Urinary bladder (tissue), 4 donors: ENCODE data around the gene AP3B1. TPM values are rescaled to one million over a fixed set of nuclear protein-coding genes. Genes with fewer than 3 reads are reported as not detected.

Experiments
- DNase-seq: peaks from one replicate; pipeline ENCODE4 v3.0.0-alpha.2; 2015; ENCODE audit errors: extremely low spot score
- H3K27ac ChIP-seq: one replicate; pipeline ENCODE4 v1.5.1; 2013; ENCODE audit warnings: low read depth, mild to moderate bottlenecking, moderate library complexity
- H3K36me3 ChIP-seq: one replicate; pipeline ENCODE4 v1.6.1; 2013; ENCODE audit warnings: mild to moderate bottlenecking, moderate library complexity; ENCODE audit not compliant: insufficient read depth
- H3K4me1 ChIP-seq: one replicate; pipeline ENCODE4 v1.6.1; 2013; ENCODE audit warnings: mild to moderate bottlenecking, moderate library complexity; ENCODE audit not compliant: insufficient read depth
- H3K4me3 ChIP-seq: one replicate; pipeline ENCODE4 v1.5.1; 2013; ENCODE audit warnings: low read depth, low read length
- WGBS: extraction: QIAGEN DNeasy Blood & Tissue Kit; methylation state at CpG from one replicate; pipeline ENCODE4 v1.1.7; 2013; 5-methylcytosine and 5-hydroxymethylcytosine counted together
- polyA plus RNA-seq: library from polyadenylated mRNA; stranded (reverse); fragments of 200-250 nt; gene quantifications from one replicate; pipeline ENCODE4 v1.2.3, GENCODE V29; 2013
- total RNA-seq: library from RNA; depleted of rRNA; stranded (reverse); fragments of >200 nt; gene quantifications from one replicate; pipeline ENCODE4 v1.2.3, GENCODE V29; 2014
- donor health status: healthy with polysubstance abuse.
- donor health status: healthy.

Gene AP3B1
- total and polyA plus RNA-seq, 2 donors: 23.0 to 96.4 TPM

DNA sequence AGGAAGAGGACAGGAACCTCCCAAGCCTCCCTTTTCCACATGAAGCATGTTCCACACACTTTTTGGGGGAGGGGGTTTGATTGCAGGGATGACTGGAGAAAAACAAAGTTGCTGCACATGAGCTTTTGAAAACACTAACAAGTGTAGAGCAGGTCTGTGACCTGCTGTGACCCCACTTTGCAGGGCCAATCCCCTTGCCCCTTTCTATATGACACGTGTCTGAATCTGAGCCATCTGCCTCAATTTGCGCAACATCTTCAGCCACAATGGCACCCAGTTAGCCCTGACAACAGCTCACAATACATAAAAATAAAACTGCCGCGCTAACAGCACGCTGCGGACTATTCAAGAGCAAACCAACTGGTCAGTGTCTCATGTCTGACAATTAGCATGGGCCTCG, 290.6 kb downstream of the AP3B1 start:
- no peaks in the 10 kb centered on the region for H3K4me1 ChIP-seq
- H3K4me3 ChIP-seq: no peak overlapping the region
- no peak overlapping the region for H3K27ac ChIP-seq
- no peaks in the 10 kb centered on the region for H3K36me3 ChIP-seq
- 95% methylated on average over 7 of the region's 7 CpGs for WGBS
- DNase-seq: no peak

DNA sequence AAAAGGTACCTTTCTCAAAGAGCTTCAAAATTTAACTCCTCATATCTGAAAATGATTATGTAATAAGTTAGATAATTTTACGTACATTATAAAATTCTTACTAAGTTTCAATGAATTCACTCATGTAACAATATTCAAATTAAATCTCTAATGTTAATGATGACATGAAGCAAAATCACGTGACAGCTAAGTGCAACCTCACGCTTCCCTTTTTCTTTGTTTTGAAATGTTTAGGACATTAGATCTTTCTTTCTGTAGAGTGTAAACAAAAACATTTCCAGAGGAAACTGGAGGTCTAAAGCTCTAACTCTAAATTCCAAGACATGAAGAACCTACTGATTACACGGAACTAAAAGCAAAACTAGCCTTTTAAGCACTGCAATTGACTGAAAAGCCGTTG, 291.0 kb downstream of the AP3B1 start:
- no peak overlapping the region for H3K27ac ChIP-seq
- WGBS: 86% methylated on average over 5 of the region's 5 CpGs
- no peak overlapping the region for H3K4me3 ChIP-seq
- no peaks in the 10 kb centered on the region for H3K4me1 ChIP-seq
- H3K36me3 ChIP-seq: no peaks in the 10 kb centered on the region
- DNase-seq: no peak

DNA sequence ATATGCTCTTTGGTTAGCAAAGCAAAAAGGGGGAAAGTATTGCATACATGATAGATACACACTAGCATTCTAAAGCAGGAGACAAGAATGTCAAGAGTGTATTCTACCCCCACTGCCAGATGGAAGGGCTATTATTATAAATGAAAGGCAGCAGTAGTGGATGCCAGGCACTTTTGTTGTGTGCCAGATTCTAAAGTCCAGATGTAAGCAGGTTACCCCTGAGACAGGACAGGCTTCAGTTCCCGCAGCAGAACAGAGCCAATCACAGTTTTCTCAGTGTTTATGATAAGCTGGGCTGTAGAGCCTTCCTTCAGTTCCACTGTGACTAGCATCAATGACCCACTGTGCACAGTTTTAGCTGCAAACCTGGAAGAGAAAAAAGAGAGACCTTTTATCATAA, 291.8 kb downstream of the AP3B1 start:
- Histone ChIP-seq H3K36me3 (no peaks in the 10 kb centered on the region), H3K27ac (no peak overlapping the region), H3K4me3 (no peak overlapping the region), H3K4me1 (no peaks in the 10 kb centered on the region)
- DNase-seq: no peak
- WGBS: 80% methylated on average over 1 of the region's 1 CpG

DNA sequence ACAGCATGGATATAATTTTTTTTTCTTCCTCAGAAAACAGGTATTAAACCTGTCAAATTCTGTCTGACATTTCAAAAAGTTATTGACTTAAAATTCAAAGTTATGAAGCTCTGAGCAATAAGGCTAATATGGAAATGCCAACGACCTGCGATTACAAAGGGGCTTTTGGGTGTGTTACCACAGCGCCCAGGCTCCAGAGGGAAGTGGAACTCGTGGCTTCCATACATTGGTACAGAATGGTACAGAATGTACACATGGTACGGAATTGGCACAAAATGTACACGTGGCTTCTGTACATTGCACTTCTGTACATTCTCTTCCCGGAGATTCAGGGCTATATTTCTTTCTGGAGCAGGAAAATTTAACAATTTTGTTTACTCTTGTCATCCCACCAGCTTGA, 293.3 kb downstream of the AP3B1 start:
- WGBS: 94% methylated on average over 7 of the region's 7 CpGs
- no peak overlapping the region for H3K4me3 ChIP-seq
- no peaks in the 10 kb centered on the region for H3K36me3 ChIP-seq
- no peak for DNase-seq
- H3K4me1 ChIP-seq: no peaks in the 10 kb centered on the region
- no peak overlapping the region for H3K27ac ChIP-seq

DNA sequence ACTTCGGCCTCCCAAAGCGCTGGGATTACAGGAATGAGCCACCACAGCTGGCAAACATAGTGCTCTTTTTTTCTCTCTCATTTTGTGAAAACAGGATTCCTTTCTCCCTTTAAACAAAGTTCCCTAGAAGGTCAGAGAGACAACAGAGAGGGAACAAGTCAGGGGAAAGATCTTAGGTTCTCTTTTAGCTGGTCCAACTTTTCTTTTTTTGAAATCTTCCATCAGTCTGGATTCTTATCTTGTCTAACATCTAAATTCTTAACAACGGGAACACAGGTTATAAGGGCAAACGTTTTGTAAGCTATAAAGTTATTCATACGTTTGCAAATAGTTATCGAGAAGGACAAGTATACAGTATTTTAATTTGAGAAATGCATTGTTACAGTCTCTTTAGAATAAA, 294.3 kb downstream of the AP3B1 start:
- Histone ChIP-seq H3K4me1 (peaks cover 2% of the 10 kb centered on the region), H3K36me3 (no peaks in the 10 kb centered on the region), H3K27ac (no peak overlapping the region), H3K4me3 (no peak overlapping the region)
- DNase-seq: no peak
- WGBS: 72% methylated on average over 6 of the region's 6 CpGs

DNA sequence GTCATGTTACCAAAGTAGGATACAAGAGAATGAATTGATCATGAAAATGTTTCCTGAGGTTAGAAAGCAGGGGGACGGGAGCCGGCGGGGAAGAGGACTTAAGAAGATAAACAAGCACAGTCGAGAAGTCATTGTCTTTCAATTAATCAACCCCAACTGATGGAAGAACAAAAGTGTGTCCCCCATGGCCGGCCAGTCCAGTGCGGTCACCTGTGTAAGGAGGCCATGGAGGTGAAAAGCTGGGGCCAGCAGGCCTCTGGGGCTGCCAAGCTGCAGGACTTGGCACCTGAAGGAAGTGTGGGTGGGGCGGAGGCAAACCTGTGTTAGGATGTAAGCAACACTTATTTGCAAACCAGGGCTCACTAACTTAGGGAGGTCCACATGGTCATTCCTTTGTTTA, 295.1 kb downstream of the AP3B1 start:
- whole genome bisulfite sequencing: 96% methylated on average over 7 of the region's 7 CpGs
- H3K27ac ChIP-seq: no peak overlapping the region
- H3K36me3 ChIP-seq: no peaks in the 10 kb centered on the region
- peaks cover 2% of the 10 kb centered on the region for H3K4me1 ChIP-seq
- no peak overlapping the region for H3K4me3 ChIP-seq
- DNase-seq: no peak

DNA sequence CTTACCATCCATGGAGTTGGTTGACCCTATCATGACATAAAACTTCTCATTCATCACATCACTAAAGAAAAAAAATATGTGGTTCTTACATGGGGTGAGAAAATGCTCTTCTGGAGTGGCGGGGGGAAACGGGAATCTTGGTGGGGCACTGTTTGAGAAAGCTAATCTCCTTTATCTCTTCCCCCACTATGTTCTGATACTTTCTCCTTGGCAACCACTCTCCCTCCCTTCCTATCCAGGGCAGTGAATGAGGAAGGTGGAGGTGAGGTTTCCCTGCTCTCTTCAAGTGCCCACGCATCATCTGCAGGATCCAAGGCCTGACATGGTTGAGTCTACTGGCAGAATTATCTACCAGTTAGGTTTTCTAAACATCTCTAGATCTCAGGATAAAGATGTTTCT, 297.6 kb downstream of the AP3B1 start:
- no peak for DNase-seq
- H3K36me3 ChIP-seq: no peaks in the 10 kb centered on the region
- no peak overlapping the region for H3K4me3 ChIP-seq
- 92% methylated on average over 3 of the region's 3 CpGs for WGBS
- H3K4me1 ChIP-seq: peaks cover 2% of the 10 kb centered on the region
- H3K27ac ChIP-seq: no peak overlapping the region

DNA sequence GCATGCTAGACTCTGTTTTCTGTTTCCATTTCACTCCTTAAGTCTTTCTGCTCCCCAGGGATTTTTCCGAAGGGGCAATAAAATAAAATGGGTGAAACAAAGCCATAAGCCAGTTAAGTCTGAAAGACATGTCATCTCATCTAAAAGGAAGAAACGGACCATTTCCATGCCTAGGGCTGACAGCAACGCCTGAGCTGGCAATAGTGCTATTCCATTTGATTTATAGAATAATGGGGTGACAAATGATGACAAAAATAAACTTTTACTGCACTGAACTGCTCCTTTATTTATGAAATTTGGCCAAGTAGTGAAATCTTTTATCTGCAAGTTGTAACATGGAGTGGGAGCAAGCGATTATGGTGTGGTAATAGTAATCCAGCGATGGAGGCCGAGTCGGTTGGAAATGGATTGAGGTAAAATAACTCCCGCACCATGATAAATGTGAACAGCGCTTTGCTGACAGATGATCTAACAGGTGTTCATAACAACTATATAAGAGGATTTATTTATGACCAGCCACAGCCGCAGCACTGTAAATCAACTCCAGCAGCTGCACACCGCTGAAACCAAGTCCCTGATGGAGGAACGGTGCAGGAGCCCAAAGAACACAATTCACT, 298.6 kb downstream of the AP3B1 start:
- WGBS: 74% methylated on average over 12 of the region's 12 CpGs
- Histone ChIP-seq H3K27ac (no peak overlapping the region), H3K4me3 (no peak overlapping the region), H3K36me3 (no peaks in the 10 kb centered on the region), H3K4me1 (peaks cover 2% of the 10 kb centered on the region)
- no peak for DNase-seq

DNA sequence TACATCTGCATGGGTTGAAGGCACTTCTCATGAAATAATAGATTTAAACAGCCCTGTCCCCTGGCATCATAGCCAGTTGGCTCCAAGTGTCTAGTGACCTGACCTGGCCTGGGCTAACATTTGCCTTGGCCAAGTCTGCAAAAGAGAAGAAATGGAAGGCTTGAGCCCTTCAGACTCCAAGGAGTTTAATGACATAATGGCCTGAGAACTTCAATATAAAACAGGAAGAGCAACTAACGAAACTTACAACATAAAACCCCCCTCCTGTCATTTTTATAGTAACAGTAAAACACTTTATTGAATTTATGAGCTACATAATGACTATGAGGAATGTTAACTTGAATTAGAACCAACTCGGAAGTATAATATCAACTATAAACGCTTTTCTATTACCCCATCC, 299.6 kb downstream of the AP3B1 start:
- H3K27ac ChIP-seq: no peak overlapping the region

DNA sequence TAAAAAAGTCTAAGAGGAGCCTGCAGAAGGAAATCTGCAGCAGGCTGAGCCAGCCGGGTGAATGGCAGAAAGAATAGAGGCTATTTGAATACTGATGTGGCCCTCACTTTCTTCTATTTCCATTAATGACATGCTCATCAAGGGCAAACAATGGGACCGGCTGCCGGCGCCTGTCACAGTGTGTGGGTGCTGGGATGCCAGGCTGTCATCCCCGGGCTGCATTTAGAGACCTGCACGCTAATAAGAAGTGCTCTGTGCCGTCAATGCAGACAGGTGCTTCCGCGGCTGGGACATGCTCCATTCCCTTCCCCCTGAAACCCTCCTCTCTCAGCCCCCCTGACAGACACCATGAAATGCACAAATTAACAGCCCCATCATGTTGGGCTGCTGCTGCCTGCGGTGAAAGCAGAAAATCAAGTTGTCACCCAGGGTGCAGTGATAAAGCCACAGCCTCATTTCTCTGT, 300.6 kb downstream of the AP3B1 start:
- no peak for DNase-seq
- no peak overlapping the region for H3K27ac ChIP-seq
- 80% methylated on average over 10 of the region's 10 CpGs for WGBS

More for the DNA sequence above, 299.6 kb downstream of the AP3B1 start:
- Histone ChIP-seq H3K4me1 (peaks cover 2% of the 10 kb centered on the region), H3K36me3 (no peaks in the 10 kb centered on the region), H3K4me3 (no peak overlapping the region)
- DNase-seq: peak; percentile 41
- 34% methylated on average over 3 of the region's 3 CpGs for WGBS

DNA sequence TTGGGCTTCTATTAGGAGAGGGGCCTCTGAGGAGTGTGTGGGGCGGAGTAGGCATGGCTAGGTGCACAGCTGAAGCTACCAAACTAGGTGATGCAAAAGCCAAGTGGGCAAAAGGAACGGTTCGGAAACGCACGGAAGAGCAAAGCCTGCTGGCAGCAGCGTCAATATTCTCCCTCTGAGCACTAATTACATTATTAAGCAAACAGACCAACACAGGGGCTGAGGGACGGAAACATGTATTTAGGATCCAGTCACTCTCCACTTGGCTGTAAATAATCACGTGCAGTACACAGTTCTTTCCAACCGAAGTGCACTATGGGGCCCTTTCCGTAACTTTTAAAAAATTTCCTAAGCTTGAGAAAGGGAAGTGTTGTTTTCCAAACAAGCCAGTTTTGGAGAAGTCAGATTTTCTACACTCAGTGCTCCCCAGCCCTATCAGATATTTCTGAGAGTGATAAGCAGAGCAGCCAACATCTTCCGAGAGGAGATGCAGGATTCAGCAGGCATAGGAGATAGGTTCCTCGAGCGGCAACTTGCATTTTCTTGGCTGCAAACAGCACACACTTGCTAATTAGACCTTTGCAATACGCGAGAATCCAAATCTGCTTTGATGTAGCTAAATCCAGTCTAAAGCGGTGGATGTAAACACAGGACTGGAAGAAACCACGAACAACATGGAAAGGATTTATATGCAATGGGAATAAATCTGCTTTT, 301.2 kb downstream of the AP3B1 start:
- Histone ChIP-seq H3K4me1 (peaks cover 2% of the 10 kb centered on the region), H3K4me3 (no peak overlapping the region), H3K27ac (no peak overlapping the region), H3K36me3 (no peaks in the 10 kb centered on the region)
- DNase-seq: no peak
- 81% methylated on average over 17 of the region's 17 CpGs for WGBS

More for the DNA sequence above, 300.6 kb downstream of the AP3B1 start:
- Histone ChIP-seq H3K36me3 (no peaks in the 10 kb centered on the region), H3K4me1 (peaks cover 2% of the 10 kb centered on the region), H3K4me3 (no peak overlapping the region)

DNA sequence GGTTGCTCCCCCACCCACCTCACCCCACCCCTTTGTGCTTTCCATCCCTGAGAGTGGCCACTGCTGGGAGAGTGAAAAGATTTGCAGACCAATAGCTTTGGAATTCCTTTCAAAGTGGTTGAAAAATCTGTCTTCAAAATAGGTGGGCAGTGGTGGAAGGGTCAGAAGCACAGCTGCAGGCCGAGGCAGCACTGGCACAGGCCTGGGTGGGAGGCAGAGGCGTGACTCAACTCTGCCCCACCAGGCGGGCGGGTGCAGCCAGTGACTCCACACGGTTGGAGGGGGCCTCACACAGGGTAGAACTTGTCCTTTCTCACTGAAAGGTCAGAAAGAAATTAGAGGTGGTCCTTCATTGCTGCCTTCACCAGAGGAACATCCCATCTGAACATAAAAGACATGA, 303.4 kb downstream of the AP3B1 start:
- WGBS: 80% methylated on average over 5 of the region's 5 CpGs
- no peak for DNase-seq
- H3K4me1 ChIP-seq: peaks cover 2% of the 10 kb centered on the region
- H3K4me3 ChIP-seq: no peak overlapping the region
- H3K36me3 ChIP-seq: no peaks in the 10 kb centered on the region
- H3K27ac ChIP-seq: no peak overlapping the region

DNA sequence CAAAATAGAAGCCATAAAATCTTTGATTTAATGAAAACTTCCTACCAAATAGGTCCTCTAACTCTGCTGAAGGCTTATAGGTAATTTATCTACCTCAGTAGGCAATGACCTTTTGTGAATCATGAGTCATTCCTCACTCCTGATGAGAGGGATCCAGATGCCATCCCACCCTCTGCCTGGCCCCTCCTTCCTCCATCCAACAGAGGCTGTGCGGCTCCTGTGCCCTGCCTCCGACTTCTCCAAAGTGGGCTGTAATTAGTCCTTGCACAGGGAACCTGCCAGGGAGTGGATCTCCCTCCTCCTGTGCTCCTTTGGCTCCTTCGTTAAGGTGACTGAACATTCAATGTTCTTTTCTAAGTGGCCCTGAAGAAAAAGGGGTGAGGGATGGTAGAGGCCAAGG, 304.5 kb downstream of the AP3B1 start:
- no peak overlapping the region for H3K27ac ChIP-seq
- no peak for DNase-seq
- no peaks in the 10 kb centered on the region for H3K4me1 ChIP-seq
- 86% methylated on average over 3 of the region's 3 CpGs for WGBS
- no peaks in the 10 kb centered on the region for H3K36me3 ChIP-seq
- no peak overlapping the region for H3K4me3 ChIP-seq

DNA sequence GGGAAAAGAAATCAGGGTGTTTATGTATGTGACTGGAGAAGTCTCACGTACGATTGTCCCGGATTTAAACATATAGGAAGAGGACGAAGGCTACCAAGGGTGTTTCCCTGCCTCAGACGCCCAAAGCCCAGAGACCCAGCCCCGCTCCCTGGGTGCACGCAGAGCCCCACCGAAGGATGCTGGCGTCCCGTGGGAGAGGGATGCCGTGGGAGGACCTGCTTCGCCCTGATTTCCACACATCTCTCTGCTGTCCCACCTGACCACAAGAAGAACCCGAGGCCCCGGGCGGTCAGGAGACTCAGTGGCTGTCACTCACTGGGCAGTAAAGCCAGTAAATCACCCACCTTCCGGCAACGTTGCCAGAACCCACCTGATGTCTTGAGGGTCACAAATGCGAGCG, 306.5 kb downstream of the AP3B1 start:
- H3K4me1 ChIP-seq: no peaks in the 10 kb centered on the region
- H3K36me3 ChIP-seq: no peaks in the 10 kb centered on the region
- 86% methylated on average over 19 of the region's 19 CpGs for WGBS
- H3K27ac ChIP-seq: no peak overlapping the region
- DNase-seq: no peak
- no peak overlapping the region for H3K4me3 ChIP-seq
